WI38 (cell line): ENCODE measurements around the gene PKDREJ.

ENCODE experiments used
- H3K4me3 ChIP-seq: 2 replicates; pipeline ENCODE4 v1.5.1; 2011; ENCODE audit warnings: low read depth, mild to moderate bottlenecking, control low read depth, low read length
- TF ChIP-seq, protein P1 (sequence below): IDR thresholded peaks from 2 replicates; pipeline ENCODE4 v1.5.1; 2012; ENCODE audit warnings: low read depth, mild to moderate bottlenecking, control low read depth, low read length

Gene PKDREJ

DNA sequence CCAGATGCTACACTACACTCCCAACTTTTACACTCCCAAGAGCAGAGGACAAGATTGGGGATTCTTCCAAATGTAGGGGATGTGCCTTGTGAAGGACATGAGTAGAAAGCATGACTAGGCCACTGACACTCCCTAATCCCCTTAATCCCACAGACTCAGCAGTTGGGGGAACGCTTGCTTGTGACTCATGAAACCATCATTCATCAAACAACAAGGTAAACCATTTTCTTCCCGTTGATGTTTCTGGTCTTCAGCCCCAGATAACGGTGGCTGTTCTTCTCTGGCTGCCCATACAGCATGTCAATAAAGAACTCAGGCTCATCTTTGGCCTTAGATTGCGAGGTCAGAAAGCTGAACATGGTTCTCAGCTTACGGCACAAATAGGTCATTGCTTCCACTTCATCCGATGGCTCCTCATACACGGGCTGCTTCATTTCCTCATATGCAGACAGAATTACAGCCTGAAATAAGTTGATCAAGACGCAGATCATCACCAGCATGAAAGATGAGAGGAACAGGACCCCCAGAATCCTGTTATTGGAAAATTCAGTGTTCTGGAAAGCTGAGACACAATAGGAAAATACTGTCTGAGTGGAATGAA lies 6.7 kb downstream of the PKDREJ start:
- TF ChIP-seq, protein P1, sequence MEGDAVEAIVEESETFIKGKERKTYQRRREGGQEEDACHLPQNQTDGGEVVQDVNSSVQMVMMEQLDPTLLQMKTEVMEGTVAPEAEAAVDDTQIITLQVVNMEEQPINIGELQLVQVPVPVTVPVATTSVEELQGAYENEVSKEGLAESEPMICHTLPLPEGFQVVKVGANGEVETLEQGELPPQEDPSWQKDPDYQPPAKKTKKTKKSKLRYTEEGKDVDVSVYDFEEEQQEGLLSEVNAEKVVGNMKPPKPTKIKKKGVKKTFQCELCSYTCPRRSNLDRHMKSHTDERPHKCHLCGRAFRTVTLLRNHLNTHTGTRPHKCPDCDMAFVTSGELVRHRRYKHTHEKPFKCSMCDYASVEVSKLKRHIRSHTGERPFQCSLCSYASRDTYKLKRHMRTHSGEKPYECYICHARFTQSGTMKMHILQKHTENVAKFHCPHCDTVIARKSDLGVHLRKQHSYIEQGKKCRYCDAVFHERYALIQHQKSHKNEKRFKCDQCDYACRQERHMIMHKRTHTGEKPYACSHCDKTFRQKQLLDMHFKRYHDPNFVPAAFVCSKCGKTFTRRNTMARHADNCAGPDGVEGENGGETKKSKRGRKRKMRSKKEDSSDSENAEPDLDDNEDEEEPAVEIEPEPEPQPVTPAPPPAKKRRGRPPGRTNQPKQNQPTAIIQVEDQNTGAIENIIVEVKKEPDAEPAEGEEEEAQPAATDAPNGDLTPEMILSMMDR, result no peak
- no peak overlapping the region for H3K4me3 ChIP-seq

DNA sequence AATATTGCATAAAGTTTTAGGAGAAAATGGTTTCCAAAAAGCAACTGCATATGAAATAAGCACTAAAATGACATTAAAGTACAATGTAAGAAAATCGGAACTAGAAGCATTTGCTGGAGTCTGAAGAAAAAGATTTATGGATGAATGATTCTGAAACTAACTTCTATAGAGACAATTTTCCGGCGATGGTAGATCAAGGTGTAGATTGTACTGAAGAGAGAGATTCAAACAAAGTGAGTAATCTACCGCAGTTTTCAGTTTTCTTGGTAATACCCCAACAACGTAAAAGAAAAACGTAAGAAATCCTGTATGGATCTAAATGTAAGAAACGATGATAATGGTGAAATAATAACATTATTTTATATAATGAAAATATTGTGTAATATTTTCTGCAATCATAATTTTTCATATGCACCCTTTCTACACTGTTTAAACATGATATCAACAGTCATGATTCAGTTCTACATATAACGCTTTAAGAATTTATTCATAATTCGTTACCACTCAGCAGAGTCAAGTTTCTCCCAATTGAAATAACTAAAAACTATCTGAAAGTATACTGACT lies 11.2 kb downstream of the PKDREJ start:
- H3K4me3 ChIP-seq, result no peak overlapping the region
- TF ChIP-seq, protein P1, result no peak

- peak overlapping the region; percentile 84 for H3K4me3 ChIP-seq
- TF ChIP-seq, protein P1, result no peak
Observed at GRCh38 chr22:46251266-46251665, 11.9 kb downstream of the PKDREJ start.

GRCh38 chr22:46250783-46251125 lies 12.4 kb downstream of the PKDREJ start:
- H3K4me3 ChIP-seq, result peak overlapping the region; percentile 84
- TF ChIP-seq, protein P1, result no peak

GRCh38 chr22:46250035-46250782 lies 12.9 kb downstream of the PKDREJ start, which contains the start of gene CDPF1:
Gene CDPF1 (minus strand): TSS chr22:46250293. CDS start chr22:46248284, 2,009 bp downstream.
- peak within 1 kb of the TSS; percentile 84 for H3K4me3 ChIP-seq
- TF ChIP-seq, protein P1, result no peak

GRCh38 chr22:46247443-46247975 lies 15.6 kb downstream of the PKDREJ start:
- H3K4me3 ChIP-seq, result no peak overlapping the region
- TF ChIP-seq, protein P1, result no peak

DNA sequence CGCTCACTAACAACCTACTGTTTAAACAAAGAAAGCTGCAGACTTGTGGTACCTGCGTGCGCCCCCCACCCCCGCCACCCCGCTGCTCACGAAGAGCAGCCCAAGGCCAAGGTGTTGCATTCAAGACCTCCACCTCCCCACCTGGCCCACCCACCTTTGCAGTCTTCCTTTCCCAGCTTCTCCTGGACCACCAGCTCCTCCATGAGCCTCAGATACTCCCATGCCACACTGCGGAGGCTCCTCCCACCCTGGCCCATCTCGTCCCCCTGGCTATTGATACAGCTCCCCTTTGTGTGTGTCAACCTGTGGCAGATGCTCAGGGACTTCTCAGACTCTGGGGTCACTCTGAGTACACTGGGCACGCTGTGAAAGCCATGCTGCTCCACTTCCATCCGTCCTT lies 17.0 kb downstream of the PKDREJ start:
- no peak overlapping the region for H3K4me3 ChIP-seq

More for the DNA sequence above, 17.0 kb downstream of the PKDREJ start:
- TF ChIP-seq, protein P1, result no peak
